ENCODE measurements around the gene NECTIN1.

DNA sequence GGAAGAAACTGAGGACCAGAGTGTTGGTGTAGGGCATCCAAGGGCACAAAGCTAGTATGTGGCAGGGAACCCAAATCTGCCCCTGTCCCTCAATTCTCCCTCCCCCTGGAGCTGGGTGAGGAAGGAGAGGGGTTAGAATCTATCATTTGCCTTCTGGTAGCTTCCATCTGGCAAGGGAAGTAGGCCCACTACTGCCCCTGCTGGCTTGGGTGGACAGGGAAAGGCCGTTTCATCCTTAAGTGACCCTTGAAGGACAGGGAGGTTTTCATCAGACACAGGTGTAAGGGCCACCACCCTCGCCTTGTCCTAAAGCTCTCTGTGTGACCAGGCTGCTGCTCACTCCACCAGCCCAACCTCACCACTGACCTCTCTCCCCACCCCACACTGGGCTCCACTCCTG, 22.1 kb downstream of the NECTIN1 start:
- TF ChIP-seq, protein P1, sequence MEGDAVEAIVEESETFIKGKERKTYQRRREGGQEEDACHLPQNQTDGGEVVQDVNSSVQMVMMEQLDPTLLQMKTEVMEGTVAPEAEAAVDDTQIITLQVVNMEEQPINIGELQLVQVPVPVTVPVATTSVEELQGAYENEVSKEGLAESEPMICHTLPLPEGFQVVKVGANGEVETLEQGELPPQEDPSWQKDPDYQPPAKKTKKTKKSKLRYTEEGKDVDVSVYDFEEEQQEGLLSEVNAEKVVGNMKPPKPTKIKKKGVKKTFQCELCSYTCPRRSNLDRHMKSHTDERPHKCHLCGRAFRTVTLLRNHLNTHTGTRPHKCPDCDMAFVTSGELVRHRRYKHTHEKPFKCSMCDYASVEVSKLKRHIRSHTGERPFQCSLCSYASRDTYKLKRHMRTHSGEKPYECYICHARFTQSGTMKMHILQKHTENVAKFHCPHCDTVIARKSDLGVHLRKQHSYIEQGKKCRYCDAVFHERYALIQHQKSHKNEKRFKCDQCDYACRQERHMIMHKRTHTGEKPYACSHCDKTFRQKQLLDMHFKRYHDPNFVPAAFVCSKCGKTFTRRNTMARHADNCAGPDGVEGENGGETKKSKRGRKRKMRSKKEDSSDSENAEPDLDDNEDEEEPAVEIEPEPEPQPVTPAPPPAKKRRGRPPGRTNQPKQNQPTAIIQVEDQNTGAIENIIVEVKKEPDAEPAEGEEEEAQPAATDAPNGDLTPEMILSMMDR (conservative IDR thresholded peaks at IDR 0.05 in 1 of 2, IDR thresholded peaks at IDR 0.05 in 1 of 2; ENCODE audit: extremely low read depth in 1 of 2, insufficient read depth in 1 of 2, low read depth in 1 of 2, low read length in 2 of 2) = peak; percentile 35 to 56
- TF ChIP-seq EZH2 (IDR thresholded peaks at IDR 0.05; ENCODE audit: borderline replicate concordance, low read length) = no peak
